Right lung (tissue), 5 donors: ENCODE results near the gene ERLEC1. TPM values are rescaled to one million over a fixed set of nuclear protein-coding genes. Genes with fewer than 3 reads are reported as not detected.
A peak's percentile ranks its signal among the peaks of the same experiment; 100 is the strongest.
"Not testable (repeated sequence)": the region's sequence is repeated elsewhere in the genome, so short reads cannot be mapped to it uniquely, and the experiment has no call there.

Source experiments
- DNase-seq, 2 donors: peaks; one replicate each; pipeline ENCODE4 v3.0.0-alpha.2; 2013
- polyA plus RNA-seq, 5 donors: library from polyadenylated mRNA; unstranded; fragments of 120-200 nt; gene quantifications; one replicate each; pipeline versions ENCODE4 v1.2.1 to v1.2.3, GENCODE V29; 2013; ENCODE audit warnings: inconsistent platforms in 1 of 5, low replicate concordance in 1 of 5; ENCODE audit not compliant: insufficient read length in 5 of 5, insufficient read depth in 1 of 5

ERLEC1 gene
- polyA plus RNA-seq, 5 donors, result 56.4 to 62.5 (median 61.3) TPM

DNA sequence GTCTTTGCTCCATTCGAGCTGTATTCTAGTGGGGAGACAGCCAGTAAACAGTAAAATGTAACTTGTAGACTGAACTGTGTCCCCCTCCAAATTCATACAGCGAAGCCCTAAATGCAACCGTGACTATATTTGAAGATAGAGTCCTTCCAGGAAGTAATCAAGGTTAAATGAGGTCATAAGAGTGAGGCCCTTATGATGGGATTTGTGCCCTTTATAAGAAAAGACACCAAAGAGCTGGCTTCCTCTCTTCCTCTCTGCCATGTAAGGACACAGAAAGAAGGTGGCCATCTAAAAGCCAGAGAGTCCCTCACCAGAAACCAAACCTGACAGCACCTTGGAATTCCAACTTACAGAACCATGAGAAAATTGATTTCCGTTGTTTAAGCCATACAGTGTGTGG lies 41.5 kb downstream of the ERLEC1 start:
- no peak for DNase-seq

DNA sequence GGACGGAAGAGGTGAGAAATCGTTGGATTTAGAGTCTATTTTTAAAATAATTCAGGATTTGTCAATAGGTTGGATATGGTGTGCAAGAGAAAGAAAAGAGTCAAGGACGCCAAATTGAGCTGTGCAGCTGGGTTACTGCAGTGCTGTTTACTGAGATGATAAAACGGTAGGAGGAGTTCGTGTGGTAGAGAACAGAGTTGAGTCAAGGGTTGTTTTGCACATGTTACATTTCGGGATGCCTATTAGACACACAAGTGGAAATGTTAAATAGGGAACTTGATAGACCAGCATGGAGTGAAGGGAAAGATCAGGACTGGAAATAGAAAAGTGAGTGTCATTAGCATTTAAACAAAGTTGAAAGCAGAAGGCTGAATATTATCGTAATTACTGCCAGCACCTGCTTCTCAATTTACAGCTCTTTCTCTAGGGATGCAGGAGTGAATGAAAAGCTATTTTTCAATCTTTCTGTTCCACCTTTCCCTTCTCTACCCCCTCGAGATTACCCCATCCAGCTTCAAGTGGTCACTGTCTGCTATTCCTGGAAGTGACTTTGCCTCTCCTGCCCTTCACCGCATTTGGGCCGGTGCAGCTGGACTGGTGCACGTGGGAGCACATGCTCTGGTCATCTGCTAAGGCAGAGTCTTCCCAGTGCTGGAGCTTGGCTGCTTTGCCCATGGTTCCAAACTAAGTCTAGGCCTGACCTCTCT lies 42.6 kb downstream of the ERLEC1 start:
- DNase-seq, result no peak

DNA sequence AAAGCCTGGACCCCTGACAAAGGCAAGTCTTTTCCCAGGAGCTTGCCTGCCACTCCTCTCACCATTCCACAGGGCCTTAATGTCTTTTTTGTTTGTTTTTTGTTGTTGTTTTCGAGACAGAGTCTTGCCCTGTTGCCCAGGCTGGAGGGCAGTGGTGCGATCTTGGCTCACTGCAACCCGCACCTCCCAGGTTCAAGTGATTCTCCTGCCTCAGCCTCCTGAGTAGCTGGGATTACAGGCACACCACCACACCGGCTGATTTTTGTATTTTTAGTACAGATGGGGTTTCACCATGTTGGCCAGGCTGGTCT lies 43.1 kb downstream of the ERLEC1 start:
- DNase-seq, result not testable (repeated sequence)

DNA sequence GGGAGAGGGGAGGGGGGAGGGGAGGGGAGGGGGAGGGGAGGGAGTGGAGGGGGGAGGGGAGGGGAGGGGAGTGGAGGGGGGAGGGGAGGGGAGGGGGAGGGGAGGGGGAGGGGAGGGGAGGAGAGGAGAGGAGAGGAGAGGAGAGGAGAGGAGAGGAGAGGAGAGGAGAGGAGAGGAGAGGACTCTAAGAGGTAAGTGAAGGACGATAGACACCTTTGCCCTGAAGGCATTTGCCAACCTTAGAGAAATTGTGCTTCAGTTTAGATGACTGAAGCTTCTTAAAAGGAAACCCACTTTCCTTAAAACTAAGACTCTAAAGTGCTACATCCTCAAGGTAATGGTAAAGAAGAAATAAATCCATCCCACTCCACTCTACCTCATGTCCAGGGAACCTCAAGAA lies 53.7 kb downstream of the ERLEC1 start:
- no peak for DNase-seq

DNA sequence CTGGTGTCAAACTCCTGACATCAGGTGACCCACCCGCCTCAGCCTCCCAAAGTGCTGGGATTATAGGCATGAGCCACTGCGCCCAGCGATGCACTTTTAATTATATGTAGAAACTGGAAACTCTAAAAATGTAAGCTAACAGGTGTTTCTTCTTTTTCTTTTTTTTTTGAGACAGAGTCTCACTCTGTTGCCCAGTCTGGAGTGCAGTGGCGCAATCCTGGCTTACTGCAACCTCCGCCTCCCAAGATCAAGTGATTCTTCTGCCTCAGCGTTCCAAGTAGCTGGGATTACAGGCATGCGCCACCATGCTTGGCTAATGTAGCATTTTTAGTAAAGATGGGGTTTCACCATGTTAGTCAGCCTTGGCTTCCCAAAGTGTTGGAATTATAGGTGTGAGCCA lies 54.8 kb downstream of the ERLEC1 start:
- DNase-seq, result not testable (repeated sequence)

DNA sequence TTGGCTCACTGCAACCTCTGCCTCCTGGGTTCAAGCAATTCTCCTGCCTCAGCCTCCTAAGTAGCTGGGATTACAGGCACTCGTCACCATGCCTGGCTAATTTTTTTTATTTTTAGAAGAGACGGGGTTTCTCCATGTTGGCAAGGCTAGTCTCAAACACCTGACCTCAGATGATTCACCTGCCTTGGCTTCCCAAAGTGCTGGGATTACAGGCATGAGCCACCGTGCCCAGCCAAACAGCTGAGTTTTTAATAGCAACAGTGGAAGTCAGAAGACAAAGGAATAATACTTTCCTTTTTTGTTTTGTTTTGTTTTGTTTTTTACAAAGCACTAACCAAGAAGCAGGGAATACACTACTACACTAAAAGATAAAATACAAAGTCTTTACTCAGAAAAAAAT lies 56.0 kb downstream of the ERLEC1 start:
- no peak for DNase-seq

DNA sequence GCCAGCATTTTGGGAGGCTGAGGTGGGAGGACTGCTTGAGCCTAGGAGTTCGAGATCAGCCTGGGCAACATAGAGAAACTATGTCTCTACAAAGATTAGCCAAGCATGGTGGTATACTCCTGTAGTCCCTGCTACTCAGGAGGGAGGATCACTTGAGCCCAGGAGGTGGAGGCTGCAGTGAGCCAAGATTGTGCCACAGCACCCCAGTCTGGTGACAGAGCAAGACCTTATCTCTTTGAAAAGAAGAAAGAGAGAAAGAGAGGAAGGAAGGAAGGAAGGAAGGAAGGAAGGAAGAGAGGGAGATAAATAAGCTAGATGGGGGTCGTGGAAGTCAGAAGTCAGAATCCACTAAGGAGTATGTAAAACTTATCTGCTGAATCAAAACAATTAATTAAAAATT lies 56.8 kb downstream of the ERLEC1 start:
- no peak for DNase-seq

DNA sequence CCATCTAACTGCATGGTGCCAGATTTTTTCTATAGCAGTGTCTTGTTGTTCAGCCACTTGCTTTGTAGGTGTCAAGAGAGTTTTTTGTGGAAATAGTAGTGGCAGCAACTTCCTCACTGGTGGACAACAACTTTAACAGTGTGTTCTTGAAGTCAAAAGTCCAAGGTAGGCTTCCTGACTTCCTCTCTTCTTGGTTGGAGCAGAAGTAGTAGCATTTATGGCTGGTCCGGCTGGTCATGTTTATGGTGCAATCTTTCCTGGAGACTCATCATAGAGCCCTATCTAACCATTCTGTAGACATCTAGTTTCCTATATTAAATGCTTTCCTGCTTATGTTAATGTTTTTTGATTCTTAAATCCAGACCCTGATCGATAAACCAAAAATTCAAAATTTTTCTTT lies 61.2 kb downstream of the ERLEC1 start:
- no peak for DNase-seq

DNA sequence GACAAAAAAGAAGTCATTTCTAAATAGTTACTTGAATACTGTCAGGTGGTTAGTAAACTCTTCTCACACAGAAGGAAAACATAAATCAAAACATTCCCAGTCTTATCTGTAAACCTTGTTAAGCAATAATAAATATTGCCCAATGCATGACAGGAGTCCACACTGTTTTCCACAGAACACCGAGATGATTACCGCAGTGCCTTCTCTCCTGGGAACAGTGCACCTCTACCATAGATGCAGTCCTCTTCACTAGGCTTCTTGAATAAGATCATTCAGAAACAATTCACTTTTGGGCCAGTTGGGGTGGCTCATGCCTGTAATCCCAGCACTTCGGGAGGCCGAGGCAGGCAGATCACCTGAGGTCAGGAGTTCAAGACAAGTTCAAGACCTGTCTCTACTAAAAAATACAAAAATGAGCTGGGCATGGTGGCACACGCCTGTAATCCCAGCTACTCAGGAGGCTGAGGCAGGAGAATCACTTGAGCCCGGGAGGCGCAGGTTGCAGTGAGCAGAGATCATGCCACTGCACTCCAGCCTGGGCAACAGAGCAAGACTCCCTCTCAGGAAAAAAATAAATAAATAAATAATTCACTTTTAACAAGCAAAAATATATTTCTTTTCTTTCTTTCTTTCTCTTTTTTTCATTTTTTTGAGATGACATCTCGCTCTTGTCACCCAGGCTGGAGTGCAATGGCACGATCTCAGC lies 64.4 kb downstream of the ERLEC1 start:
- DNase-seq, result not testable (repeated sequence)

DNA sequence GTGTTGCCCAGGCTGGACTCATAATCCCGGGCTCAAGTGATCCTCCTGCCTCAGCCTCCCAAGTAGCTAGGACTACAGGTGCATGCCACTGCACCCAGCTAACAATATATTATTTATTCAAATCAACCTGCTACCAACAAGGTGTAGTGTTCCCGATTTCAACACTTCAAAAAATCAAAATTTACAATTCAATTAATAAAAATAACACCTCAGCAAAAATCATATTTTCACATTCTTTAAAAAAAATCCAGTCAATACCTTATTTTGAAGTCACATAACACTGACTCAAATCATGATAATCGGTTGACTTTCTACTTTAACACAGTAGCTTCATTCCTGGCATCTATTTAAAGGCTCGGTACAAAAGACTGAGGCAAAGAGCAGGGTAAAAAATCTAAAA lies 65.7 kb downstream of the ERLEC1 start:
- DNase-seq, result no peak

DNA sequence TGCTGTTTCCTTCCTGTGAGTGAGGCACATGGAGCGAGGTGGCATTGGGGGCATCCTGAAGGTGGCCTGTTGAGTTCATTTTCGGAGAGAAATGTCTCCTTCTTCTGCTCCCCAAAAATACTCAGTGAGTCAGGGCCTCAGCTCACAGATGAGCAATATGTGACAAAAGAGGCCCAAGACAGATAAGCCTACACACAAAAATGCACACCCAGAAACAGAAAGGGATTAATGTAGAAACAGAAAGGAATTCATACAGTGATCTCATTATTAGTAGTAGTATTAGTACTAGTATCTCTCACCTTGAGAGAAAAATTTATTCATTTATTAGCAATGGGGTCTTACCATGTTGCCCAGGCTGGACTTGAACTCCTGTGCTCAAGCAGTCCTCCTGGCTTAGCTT lies 67.8 kb downstream of the ERLEC1 start:
- DNase-seq, result no peak

DNA sequence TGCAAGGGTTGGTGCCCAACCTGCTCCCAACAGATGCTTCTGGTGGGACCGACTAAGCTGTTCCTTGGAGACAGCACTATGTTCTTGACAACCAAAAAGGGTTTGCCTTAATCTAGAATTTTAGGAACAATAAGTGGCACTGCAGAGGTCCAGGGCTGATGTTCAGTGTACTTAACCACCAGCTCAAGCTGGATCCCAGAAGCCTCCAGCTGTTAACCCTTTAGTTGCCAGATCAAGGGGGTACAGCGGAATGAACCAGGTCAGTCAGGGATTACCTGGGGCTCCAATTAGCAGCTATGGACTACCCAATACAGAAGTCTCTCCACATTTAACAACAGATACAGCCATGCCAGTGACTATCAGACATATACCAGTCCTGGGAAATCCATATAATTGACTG lies 69.4 kb downstream of the ERLEC1 start:
- no peak for DNase-seq

DNA sequence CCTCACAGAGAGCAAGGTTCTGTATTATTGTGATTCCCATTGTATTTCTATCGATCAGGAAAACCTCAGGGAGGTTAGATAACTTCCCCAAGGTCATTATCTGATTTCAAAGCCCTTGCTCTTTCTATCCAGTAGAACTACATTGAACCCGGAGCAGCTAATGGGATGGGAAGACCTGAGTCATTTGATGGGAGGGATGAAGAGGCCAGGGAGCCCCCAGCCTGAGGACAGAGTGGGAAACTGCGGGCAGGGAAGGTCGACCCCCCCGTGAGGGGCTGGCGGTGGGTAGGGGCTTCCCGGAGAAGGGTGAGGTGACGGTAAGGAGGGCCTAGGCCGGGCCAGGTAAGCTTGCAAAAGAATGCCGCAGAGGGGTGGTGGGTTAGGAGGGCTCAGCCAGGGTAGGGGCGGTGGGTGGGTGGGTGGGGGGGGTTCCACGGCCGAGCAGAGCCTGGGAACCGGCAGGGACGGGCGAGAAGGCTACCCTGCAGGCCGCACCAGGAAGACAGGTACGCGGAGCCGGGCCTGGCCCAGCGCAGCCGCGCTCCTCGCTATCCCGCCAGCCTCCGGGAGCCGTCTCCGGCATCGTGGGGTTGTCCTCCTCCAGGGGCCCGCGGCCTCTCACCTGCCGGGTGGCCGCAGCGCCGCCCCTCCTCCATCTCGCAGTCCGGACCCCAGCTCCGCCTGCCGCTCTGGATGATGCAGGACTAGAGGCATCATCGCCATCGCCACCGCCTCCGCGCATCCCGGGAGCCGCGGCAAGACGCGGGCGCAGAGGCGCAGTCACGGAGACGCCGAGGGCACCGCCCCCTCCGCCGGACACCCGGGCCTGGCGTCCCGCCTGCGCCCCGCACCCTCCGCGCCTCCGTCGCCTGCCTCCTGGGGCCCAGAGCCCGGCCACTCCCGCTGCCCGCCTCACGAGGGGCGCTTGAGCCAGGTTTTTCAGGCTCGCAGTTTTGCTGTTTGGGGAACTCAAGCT lies 72.7 kb downstream of the ERLEC1 start, which contains the start of gene GPR75:
TSS of gene GPR75 (minus strand) at position 762 of the 976 bp plus-strand sequence. CDS start 5,211 bp downstream, outside the sequence.
- DNase-seq, result peak; percentile 31 to 39

DNA sequence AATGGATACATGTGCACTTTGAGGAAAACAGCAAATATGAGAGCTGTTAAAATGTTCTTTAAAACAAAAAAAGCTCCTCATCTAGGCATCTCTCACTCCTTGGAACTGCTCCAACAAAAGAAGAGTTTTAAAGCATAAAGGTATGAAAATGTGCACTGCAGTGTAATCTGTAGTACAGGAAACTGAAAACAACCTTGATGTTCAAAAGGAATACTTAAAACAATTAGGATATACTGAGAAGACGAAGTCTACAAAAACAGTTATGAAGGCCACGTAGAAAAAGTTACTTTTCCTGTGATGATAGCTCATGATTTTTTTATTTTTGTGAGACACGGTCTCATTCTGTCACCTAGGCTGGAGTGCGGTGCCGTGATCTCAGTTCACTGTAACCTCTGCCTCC lies 75.0 kb downstream of the ERLEC1 start:
- DNase-seq, result no peak

DNA sequence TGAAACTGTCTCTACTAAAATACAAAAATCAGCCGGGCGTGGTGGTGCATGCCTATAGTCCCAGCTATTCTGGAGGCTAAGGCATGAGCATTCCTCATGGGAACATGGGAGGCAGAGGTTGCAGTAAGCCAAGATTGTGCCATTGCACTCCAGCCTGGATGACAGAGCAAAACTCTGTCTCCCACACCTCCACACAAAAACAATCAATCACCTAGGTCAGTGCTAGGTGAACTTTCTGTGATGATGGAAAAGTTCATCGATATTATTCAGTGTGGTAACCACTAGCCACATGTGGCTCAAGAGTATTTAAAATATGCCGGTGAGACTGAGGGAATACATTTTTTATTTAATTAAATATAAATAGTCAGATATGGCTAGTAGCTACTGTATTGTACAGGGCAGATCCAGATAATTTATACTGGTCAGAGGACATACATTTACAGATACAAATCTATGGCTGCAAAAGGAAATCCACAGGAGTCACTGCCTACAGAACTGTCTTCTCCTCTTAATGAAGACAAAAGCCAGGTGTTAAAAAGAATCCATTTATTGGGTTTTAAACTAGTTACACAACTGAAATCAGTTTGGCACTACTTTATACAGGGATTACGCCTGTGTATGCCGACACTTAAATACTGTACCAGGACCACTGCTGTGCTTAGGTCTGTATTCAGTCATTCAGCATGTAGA lies 76.8 kb downstream of the ERLEC1 start:
- DNase-seq, result no peak

DNA sequence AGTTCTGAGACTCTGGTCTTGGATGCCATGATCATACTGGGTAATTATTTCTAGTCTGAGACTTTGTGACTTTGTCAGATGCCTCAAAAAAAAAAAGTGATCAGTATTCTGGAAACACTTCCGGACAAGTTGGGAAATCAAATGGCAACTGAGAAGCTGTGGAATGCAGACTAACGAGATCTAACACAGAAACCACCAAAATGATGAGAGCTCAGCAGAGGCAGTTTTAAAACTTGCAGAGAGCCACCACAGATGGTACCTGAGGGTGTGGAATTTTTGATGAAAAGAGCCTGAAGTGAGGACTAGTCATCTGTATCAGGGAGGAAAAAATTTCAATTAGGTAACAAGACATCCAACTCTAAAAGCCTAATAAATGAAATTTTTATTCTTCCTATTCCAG lies 78.4 kb downstream of the ERLEC1 start:
- no peak for DNase-seq

DNA sequence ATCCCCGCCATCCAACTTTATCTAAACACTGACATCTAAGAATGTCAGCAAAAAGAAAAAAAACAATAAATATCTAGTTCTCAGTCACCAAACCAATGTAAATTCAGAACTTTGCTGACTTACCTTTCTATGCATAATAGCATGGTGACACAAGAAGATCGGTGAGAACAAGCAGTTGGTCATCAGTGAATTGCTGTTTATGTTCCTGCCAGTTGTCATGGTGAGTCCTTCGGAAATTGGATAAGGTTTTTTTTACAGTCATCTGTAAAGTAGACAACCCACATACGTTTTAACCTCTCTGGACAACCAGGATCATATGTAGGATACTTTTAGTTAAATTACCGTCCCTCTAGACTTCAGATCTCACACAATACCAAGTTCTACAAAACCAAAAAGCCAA lies 79.1 kb downstream of the ERLEC1 start:
- DNase-seq, result no peak

DNA sequence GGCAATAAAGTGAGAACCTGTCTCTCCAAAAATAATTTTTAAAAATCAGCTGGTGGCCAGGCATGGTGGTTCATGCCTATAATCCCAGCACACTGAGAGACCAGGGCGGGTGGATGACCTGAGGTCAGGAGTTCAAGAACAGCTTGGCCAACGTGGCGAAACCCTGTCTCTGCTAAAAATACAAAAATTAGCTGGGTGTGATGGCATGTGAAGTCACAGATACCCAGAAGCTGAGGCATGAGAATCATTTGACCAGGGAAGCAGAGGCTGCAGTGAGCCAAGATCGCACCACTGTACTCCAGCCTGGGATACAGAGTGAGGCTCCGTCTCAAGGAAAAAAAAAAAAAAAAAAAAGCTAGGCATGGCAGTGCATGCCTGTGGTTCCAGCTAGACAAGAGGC lies 80.3 kb downstream of the ERLEC1 start:
- no peak for DNase-seq

DNA sequence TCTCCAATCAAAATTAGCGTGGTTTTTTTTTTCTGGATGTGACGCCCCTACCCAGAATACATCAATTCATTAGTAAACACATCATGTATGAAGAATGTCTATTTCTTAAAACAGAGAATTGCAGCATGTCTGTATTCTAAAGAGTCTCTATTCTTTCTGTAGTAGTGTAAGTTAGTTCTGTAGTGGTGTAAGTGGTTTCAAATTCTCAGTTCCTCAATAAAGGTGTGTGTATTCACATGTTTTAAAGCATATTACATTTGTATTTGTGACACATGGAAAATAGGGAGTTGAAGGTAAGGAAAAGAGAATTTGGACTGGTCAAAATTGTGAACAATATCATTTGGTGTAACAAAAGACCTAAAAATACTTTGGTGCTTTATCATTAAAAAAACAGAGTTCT lies 80.9 kb downstream of the ERLEC1 start:
- DNase-seq, result no peak
